DMS153 treated with DMSO at 0.1 percent for 48 hours (cell line): Measurements from ENCODE around the gene SPATA12.
A peak's percentile ranks its signal among the peaks of the same experiment; 100 is the strongest.

Experiments used
- DNase-seq: peaks from one replicate; lab custom pipeline; 2025; ENCODE audit not compliant: unreplicated experiment; lab: John Stamatoyannopoulos, UW

Gene SPATA12

DNA sequence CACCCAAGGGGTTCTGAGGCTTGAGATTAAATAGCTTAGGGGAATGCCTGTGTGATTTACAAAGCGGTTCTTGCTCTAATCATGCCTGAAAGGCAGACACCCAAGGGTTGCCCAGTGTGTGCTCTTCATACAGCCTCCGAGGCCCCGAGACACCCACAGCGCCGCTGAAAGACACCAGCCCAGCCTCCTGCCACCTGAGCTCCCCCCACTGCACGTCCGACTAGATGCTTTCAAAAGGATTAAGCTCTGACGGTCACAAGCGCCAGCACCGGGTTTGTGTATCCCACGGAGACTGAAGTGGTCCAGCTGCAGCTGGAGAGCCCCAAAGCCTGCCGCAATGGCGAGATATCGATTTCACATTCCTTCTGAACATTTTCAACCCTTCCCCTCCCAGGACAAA is 50.3 kb downstream of the SPATA12 start:
- peak; percentile 28 for DNase-seq

DNA sequence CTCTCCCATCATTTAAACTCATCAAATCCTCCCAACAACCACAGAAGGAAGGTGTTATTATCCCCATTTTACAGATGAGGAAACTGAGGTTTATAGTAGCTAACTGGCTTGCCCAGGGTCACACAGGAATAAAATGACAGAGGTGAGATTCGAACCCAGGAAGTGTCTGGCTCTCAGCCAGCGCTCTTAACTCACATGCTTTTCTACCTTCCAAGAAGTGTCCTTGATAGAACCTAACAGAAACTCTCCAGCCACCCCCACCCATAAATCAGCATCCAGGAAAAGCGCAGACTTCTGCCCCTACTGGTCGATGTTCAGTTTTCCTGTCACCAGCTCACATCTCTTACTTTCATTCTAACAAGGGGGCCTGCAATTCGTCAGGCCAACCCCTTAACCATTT is 51.7 kb downstream of the SPATA12 start:
- no peak for DNase-seq

GRCh38 chr3:57116501-57116900 is 56.0 kb downstream of the SPATA12 start:
- DNase-seq: no peak

GRCh38 chr3:57118254-57118653 is 57.8 kb downstream of the SPATA12 start:
- DNase-seq: no peak

DNA sequence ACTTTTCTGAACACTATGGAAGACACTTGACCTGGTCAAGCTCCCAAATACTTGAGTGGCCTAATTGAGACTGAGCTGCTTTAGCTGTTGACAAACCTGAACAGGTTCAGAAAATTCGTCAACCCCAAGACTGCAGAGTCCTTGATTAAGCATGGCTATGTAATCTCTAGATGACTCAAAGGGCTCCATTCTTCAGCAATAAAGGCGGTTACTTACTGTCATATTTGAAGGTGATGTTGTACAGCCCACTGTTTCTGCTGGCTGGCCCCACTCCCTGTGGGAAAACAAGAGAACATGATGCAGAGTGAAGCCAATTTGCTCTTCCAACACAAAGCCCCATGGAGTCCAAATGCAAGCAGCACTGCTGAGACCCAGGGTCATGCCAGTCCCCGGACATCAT is 59.6 kb downstream of the SPATA12 start:
- DNase-seq: no peak

DNA sequence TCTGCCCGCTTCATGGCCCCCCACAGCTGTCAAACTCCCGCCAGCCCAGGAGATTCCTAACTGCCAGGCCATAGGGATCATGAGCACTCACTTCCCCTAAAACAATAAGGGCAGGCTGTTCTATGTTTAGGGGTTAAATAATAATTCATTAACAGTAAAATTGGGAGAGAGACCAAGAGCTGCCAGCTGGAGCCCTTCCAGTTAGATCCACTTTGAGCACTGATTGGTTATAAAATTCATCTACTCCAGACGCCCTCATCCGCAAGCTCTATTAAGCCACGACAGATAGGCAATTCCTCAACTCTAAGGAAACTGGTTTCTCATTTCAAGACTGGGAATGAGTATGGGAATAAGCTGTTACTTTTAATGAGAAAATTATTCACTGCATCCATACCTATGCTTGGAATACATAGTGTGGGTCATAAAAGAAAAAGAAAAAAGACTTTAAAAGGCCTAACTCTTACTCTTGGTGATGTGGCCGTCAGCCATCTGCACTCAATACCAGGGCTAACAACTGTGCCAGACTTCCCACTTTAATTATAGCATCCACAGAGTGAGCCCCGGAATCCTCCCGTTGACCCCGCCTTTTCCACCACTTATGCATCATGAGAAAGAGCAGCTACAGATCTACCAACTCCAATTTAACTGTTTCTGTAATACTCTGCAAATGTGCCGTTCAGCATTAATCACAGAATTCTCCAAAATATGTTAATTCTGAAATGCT is 60.1 kb downstream of the SPATA12 start:
- DNase-seq: no peak
